Skin epidermis (tissue), 12 donors: ENCODE data around the gene MAPK8IP2.

Experiments used
- H3K27ac ChIP-seq, 21 experiments: fragments of 200-600 bp; sonication (generic) in 11 of 21; one replicate each; pipeline ENCODE4 v1.5.0; 2020; ENCODE audit warnings: mild to moderate bottlenecking in 3 of 21, inconsistent platforms in 2 of 21, moderate library complexity in 2 of 21
- H3K4me3 ChIP-seq, 7 experiments: fragments of 200-600 bp; sonication (generic) in 2 of 7; one replicate each; pipeline ENCODE4 v1.5.0; 2020; ENCODE audit warnings: inconsistent platforms in 2 of 7, mild to moderate bottlenecking in 2 of 7, moderate library complexity in 1 of 7

MAPK8IP2 gene

GRCh38 chr22:50573491-50574382 lies 26.9 kb upstream of the MAPK8IP2 start:
- Histone ChIP-seq H3K27ac (no peak overlapping the region), H3K4me3 (no peak overlapping the region)

GRCh38 chr22:50574383-50574755 lies 26.2 kb upstream of the MAPK8IP2 start:
- no peak overlapping the region for H3K4me3 ChIP-seq
- no peak overlapping the region for H3K27ac ChIP-seq

- Histone ChIP-seq H3K4me3 (no peak overlapping the region), H3K27ac (no peak overlapping the region)
Observed at GRCh38 chr22:50575426-50575941, 25.1 kb upstream of the MAPK8IP2 start.

DNA sequence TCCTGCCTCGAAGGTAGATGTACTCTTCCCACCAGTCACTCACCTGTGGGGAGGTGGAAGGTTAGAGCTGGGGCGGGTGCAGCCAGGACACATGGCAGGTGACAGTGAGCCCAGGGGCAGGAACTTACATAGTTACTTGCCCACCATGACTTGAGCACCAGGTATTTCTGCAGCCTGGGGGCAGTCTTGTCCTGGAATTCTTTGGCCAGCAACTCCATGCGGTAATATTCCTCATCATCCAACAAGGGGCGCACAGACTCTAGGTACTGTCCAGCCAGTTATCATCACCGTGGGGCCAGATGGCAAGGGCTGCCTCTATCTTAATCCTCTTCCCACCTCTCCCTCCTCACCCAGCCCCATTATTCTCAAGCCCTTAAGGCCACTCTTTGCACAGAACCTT lies 24.5 kb upstream of the MAPK8IP2 start:
- Histone ChIP-seq H3K27ac (no peak overlapping the region), H3K4me3 (no peak overlapping the region)

GRCh38 chr22:50576806-50577696 lies 23.5 kb upstream of the MAPK8IP2 start:
- Histone ChIP-seq H3K4me3 (no peak overlapping the region), H3K27ac (no peak overlapping the region)

- Histone ChIP-seq H3K4me3 (peak overlapping the region in 1 of 7 experiments; percentile 3), H3K27ac (no peak overlapping the region)
Observed at GRCh38 chr22:50577697-50577986, 23.0 kb upstream of the MAPK8IP2 start.

GRCh38 chr22:50577987-50578775 lies 22.4 kb upstream of the MAPK8IP2 start, which contains the start of gene CPT1B:
Gene CPT1B (minus strand): TSS chr22:50578427. CDS start chr22:50577915, 512 bp downstream.
- Histone ChIP-seq H3K4me3 (peak within 1 kb of the TSS in 1 of 7 experiments; percentile 3), H3K27ac (peak within 1 kb of the TSS in 4 of 21 experiments; percentile 3 to 29 (median 16))

GRCh38 chr22:50578776-50579310 lies 21.8 kb upstream of the MAPK8IP2 start:
- Histone ChIP-seq H3K27ac (no peak overlapping the region), H3K4me3 (no peak overlapping the region)

GRCh38 chr22:50579752-50580151 lies 20.8 kb upstream of the MAPK8IP2 start:
- H3K27ac ChIP-seq: no peak overlapping the region
- H3K4me3 ChIP-seq: no peak overlapping the region

- Histone ChIP-seq H3K27ac (peak overlapping the region in 20 of 21 experiments; percentile 89 to 99 (median 98)), H3K4me3 (peak overlapping the region; percentile 64 to 93 (median 76))
Observed at GRCh38 chr22:50581031-50581949, 19.3 kb upstream of the MAPK8IP2 start.

DNA sequence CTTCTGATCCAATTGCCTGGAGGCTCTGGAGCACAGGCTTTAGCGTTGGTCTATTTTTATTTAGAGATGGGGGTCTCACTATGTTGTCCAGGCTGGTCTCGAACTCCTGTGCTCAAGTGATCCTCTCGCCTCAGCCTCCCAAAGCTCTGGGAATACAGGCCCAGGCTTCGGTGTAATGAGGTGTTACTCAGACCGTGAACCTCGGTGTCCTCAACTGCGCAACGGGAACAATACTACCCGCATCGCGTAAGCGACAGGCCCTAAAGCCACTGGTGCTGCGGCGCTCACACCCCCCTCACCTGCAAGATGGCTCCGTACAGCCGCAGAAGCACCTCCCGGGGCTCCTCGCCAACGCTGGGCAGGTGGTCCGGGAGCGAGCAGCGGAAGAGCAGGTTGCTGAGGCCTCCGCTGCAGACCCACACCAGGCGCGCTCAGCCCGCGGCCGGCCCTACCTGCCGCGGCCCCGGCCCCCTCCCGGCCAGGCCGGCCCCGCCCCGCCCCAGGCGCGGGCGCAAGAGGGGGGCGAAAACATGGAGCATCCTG lies 18.6 kb upstream of the MAPK8IP2 start:
- H3K4me3 ChIP-seq: peak overlapping the region; percentile 64 to 93 (median 76)
- H3K27ac ChIP-seq: peak overlapping the region; percentile 86 to 99 (median 98)

- H3K4me3 ChIP-seq: peak within 1 kb of the TSS; percentile 64 to 93 (median 76)
- H3K27ac ChIP-seq: peak within 1 kb of the TSS; percentile 86 to 99 (median 98)
Observed at GRCh38 chr22:50582493-50583293, 17.9 kb upstream of the MAPK8IP2 start, which contains the start of gene CHKB. Gene CHKB (minus strand): TSS chr22:50582849. CDS start chr22:50582781, 68 bp downstream.

- H3K4me3 ChIP-seq: peak overlapping the region; percentile 64 to 93 (median 76)
- peak overlapping the region; percentile 42 to 99 (median 98) for H3K27ac ChIP-seq
Observed at GRCh38 chr22:50583294-50583861, 17.2 kb upstream of the MAPK8IP2 start.

GRCh38 chr22:50584106-50585096 lies 16.2 kb upstream of the MAPK8IP2 start:
- no peak overlapping the region for H3K4me3 ChIP-seq
- no peak overlapping the region for H3K27ac ChIP-seq

GRCh38 chr22:50585238-50585637 lies 15.4 kb upstream of the MAPK8IP2 start:
- no peak overlapping the region for H3K27ac ChIP-seq
- H3K4me3 ChIP-seq: no peak overlapping the region
